ENCODE results near the gene DCANP1. TPM values are rescaled to one million over a fixed set of nuclear protein-coding genes. Genes with fewer than 3 reads are reported as not detected.

DCANP1 gene
- total and polyA plus RNA-seq, 9 donors, result 0.08 TPM; not detected in 8

DNA sequence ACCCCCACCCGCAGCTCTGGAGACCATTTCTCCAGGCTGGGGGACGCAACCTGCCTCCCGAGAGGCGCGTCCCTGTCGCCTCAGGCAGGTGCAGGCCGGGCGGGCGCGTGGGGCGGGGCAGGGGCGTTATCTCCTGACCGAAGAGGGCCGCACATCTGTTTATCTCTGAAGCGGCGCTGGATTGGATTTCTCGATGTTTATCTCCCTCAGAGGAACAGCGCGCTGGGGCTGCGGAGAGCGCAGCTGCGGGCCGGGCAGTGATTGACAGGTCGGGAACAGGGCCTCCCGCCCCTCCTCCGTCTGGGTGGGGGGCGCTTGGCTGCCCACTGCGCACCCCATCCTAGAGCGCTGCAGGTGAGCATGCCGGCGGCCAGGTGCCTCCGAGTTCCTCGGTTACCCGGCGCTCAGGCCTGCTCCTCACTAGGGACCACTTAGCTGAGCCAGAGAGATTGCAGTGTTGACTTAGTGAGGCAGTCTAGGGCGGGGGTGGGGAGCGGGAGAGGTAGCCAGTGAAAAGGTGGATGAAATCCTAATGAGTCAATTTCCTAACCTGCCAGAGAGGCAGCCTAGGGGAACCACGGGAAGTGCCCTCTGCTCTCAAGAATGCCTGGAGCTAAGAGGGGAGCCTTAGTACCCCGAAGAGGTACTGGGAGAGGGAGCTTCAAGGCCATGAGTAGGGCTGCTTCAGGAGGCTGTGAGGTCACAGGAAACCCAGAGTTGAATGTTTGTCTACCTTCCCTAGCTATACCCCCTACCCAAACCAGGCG lies 44.6 kb upstream of the DCANP1 start:
- WGBS, 3 donors, result 16 to 22% (median 19%) methylated on average over 28 to 40 of the region's 40 CpGs
- DNase-seq, result no peak
- TF ChIP-seq EP300 (IDR thresholded peaks at IDR 0.05) (no peak), POLR2A (IDR thresholded peaks at IDR 0.05) (no peak)
- TF ChIP-seq, protein P1, sequence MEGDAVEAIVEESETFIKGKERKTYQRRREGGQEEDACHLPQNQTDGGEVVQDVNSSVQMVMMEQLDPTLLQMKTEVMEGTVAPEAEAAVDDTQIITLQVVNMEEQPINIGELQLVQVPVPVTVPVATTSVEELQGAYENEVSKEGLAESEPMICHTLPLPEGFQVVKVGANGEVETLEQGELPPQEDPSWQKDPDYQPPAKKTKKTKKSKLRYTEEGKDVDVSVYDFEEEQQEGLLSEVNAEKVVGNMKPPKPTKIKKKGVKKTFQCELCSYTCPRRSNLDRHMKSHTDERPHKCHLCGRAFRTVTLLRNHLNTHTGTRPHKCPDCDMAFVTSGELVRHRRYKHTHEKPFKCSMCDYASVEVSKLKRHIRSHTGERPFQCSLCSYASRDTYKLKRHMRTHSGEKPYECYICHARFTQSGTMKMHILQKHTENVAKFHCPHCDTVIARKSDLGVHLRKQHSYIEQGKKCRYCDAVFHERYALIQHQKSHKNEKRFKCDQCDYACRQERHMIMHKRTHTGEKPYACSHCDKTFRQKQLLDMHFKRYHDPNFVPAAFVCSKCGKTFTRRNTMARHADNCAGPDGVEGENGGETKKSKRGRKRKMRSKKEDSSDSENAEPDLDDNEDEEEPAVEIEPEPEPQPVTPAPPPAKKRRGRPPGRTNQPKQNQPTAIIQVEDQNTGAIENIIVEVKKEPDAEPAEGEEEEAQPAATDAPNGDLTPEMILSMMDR (IDR thresholded peaks at IDR 0.05), result no peak

DNA sequence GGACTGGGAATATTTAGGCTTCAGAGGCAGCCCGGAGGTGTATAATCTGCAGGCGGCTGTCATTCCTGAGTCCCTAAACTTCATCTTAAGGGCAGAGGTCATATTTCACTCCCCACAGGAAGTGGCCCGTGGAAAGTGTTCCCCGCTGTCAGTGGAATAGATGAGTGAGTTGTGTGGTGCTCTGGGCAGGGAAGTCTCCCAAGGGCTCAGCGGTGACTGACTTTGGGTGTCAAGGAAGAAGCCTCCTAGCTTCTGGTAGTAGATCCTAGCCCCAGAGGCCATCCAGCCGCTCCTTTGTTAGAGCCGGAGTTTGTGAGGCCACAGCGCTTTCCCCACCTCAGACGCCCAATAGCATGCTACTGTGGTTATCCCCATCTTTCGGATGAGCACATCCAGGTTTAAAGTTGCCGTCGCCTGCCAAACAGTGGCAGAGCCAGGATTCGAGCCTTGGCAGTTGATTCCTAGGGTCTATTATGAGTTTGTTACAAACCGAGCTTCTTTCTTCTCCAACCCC lies 43.9 kb upstream of the DCANP1 start:
- H3K9me3 ChIP-seq, result no peaks in the 10 kb centered on the region
- intact Hi-C loops (cut with DNase I), result no loop called here
- H3K36me3 ChIP-seq, result no peaks in the 10 kb centered on the region
- TF ChIP-seq POLR2A (IDR thresholded peaks at IDR 0.05) (no peak), EP300 (IDR thresholded peaks at IDR 0.05) (no peak)
- TF ChIP-seq, protein P1 (IDR thresholded peaks at IDR 0.05), result no peak
- 31 to 49% (median 44%) methylated on average over 14 of the region's 14 CpGs for WGBS, 3 donors
- no peak overlapping the region for H3K4me3 ChIP-seq
- peaks cover 3% of the 10 kb centered on the region for H3K4me1 ChIP-seq (ENCODE audit: insufficient read depth)
- no peak for DNase-seq
- no peaks in the 10 kb centered on the region for H3K27me3 ChIP-seq
- no peak overlapping the region for H3K27ac ChIP-seq

More for the DNA sequence above, 44.6 kb upstream of the DCANP1 start:
- intact Hi-C loops (cut with DNase I), result no loop called here
- Histone ChIP-seq H3K9me3 (no peaks in the 10 kb centered on the region), H3K4me1 (ENCODE audit: insufficient read depth) (peaks cover 3% of the 10 kb centered on the region), H3K27ac (no peak overlapping the region), H3K36me3 (no peaks in the 10 kb centered on the region), H3K27me3 (no peaks in the 10 kb centered on the region), H3K4me3 (no peak overlapping the region)

DNA sequence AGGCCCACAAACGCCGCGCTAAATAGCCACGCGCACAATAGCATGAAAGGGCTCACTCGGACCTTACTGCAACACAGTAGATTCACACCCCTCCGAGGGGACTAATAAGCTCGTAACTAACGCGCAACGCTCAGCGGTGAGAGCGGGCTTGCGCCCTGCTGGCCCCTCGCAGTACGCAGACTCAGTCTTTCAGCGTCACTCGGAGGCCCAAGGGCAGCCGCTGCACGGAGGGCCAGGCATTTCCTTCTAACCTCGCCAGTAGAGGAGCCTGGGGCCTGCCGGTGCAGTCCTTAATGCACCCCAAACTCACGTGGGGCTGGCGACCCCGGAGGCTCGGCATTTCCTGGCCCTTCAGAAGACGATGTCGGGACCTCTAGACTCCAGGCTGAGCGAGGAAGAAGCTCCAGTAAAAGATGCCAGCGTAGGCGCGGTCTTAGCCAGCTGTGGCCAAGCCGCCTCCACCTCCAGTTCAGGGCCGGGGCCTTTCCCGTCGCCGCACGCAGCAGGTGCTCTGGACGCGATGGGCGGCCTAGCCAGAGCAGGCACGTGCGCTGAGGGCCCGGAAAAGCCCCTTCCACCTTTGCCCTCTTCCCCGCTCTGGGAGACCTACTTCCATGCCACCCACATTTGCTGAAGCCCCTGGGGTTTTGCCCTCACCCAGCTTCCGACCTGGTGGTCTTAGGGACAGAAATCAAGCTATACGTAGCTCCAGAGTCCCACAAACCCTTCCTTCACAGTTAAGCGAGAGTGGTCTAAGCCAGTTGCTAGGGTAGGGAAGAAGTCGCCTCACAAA lies 43.3 kb upstream of the DCANP1 start:
- Histone ChIP-seq H3K4me3 (no peak overlapping the region), H3K27me3 (no peaks in the 10 kb centered on the region), H3K27ac (no peak overlapping the region), H3K36me3 (no peaks in the 10 kb centered on the region), H3K4me1 (ENCODE audit: insufficient read depth) (peaks cover 3% of the 10 kb centered on the region), H3K9me3 (no peaks in the 10 kb centered on the region)
- no peak for TF ChIP-seq POLR2A (IDR thresholded peaks at IDR 0.05)
- TF ChIP-seq EP300 (IDR thresholded peaks at IDR 0.05), result no peak
- TF ChIP-seq, protein P1 (IDR thresholded peaks at IDR 0.05), result no peak
- 8 to 12% (median 9%) methylated on average over 47 to 49 of the region's 49 CpGs for WGBS, 3 donors
- intact Hi-C loops (cut with DNase I), result no loop called here
- no peak for DNase-seq

DNA sequence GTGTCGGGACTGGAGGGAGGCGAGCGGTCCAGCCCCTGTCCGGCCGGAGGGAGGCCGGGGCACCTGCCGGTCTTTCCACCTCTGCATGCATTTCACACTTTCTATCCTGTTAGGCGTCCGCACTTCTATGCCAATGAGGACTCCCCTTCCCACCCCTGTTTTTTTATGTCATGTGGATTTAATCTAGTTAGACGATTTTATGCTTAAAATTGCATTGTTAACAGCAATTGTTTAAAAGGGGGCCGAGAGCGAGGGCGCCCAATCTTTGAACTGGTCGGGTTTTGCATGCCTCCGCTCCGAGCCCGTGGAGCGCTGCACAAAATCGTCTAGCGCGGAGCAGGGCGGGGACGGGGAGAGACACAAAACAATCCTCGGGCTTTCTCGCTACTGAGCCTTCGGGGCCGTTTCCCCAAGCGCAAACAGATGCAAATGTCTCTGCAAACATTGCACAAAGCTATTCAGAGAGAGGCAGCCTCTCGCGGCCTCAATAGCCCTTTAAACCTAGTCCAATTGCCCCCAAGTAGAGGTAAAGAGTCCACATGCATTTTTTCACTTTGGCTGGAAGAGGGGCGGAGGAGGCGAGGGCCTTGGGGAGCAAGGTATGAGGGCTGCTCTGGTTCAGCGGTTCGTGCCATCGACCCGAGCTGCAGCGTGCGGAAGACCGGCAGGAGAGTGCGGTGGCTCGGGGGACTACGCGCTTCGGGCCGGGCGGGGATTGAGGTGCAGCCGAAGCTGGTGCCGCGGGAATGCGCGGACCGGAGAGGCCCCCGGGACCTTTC lies 42.5 kb upstream of the DCANP1 start:
- WGBS, 3 donors, result 1 to 2% (median 1%) methylated on average over 53 of the region's 53 CpGs
- Histone ChIP-seq H3K4me1 (ENCODE audit: insufficient read depth) (peaks cover 3% of the 10 kb centered on the region), H3K27ac (no peak overlapping the region), H3K27me3 (no peaks in the 10 kb centered on the region), H3K4me3 (no peak overlapping the region), H3K9me3 (no peaks in the 10 kb centered on the region), H3K36me3 (no peaks in the 10 kb centered on the region)
- TF ChIP-seq EP300 (IDR thresholded peaks at IDR 0.05) (no peak), POLR2A (IDR thresholded peaks at IDR 0.05) (no peak)
- TF ChIP-seq, protein P1 (IDR thresholded peaks at IDR 0.05), result no peak
- no peak for DNase-seq
- intact Hi-C loops (cut with DNase I), result no loop called here

All from ovary (tissue), 9 donors.